Left ventricle myocardium superior (tissue), 1 donor: ENCODE data around the gene IL6ST. TPM values are rescaled to one million over a fixed set of nuclear protein-coding genes. Genes with fewer than 3 reads are reported as not detected.

Source experiments
- ATAC-seq: fragments of 200-7000 bp; cut with Tn5 transposase; one replicate; pipeline ENCODE4 v1.9.1; 2020; ENCODE audit warnings: mild to moderate bottlenecking, moderate library complexity
- DNase-seq: peaks from one replicate; pipeline ENCODE4 v3.0.0-alpha.2; 2020
- intact Hi-C: fragments of 100-400 bp; cut with micrococcal nuclease; formaldehyde crosslinking; loops from one replicate; pipeline ENCODE4 v1.11.0; 2022
- total RNA-seq: library from RNA; stranded (reverse); fragmentation: NEBNext Ultra II Directional; extraction: Animal tissue kit (Norgen Biotek cat#: 25700); gene quantifications from one replicate; pipeline ENCODE4 v1.2.1, GENCODE V29; 2021
- donor health status: DM: no; HTN: yes; CAD: no; lungs with severe emphysema.

Gene IL6ST
- total RNA-seq, 1 donor from 2014 or later, result 153 TPM

DNA sequence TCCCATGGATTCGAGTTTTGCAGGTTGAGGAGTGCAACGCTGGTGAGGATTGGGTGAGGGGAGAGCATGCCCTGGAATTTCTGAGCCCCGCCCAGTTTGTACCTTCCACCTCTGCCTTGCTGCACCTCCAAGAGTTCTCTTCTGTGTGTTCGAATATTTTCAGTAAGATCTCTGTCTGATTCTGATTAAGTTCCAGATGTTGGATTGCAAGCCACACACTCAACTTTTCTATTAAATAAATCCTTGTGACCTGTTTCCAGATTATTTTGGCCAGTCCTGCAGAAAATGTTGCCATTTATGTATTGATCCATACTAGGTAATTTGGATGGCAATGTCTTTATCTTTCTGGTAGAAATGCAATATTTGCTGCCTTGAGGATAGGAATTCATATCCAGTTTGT is 89.5 kb downstream of the IL6ST start:
- intact Hi-C loops, result no loop called here
- DNase-seq (no peak), ATAC-seq (no peak)

DNA sequence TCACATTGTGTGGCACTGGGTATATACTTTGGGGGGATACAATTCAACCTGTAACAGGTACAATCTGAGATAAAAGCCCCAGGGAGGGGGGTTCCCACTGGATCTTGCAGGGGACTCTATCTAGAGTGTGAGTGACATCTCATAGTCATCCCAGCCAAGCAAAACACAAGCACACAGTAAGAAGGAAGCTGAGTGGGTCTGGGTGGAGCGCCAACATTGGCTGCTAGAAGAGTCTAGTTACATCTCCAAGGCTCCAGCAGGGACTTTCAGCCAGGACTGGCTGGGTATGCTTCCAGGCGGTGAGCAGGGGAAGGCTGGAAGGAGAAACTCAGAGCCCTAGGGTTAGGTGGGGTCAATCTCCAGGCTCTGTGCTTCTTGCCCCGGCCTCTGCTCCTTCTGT is 90.6 kb downstream of the IL6ST start:
- DNase-seq (peak; percentile 59), ATAC-seq (peak; percentile 73)
- intact Hi-C loops, result no loop called here

DNA sequence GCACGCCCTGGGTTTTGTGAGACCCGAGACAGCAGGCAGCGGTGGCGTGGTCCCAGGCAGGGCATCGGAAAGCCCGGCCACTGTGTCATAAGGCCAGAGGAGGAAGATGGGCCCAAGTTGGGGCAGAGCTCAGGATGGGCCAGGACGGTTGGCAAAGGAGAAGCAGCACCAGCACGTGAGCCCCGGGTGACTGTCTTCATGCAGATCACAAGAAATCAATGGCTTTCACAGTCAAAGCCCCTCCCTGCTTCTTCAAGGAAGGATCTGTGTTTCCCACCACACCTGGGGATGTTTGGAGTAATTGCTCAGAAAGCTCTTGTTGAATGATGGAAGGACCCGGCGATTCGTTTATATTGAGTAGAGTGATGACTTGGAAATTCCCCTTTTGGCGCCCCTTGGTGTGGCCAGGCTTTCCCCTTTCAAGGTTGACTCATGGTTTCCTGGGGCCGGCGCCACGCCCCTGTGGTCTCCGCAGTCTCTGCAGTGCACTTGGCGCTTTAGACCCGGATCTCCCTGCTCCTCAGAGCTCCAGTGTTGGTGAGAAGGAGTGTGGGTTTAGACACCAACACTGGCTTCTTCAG is 91.6 kb downstream of the IL6ST start:
- ATAC-seq (no peak), DNase-seq (peak; percentile 37)
- intact Hi-C loops, result no loop called here

- intact Hi-C loops, result no loop called here
- no peak for DNase-seq
- ATAC-seq, result no peak
Observed at GRCh38 chr5:55902696-55903095, 92.1 kb downstream of the IL6ST start.

GRCh38 chr5:55900776-55901175 is 94.0 kb downstream of the IL6ST start:
- ATAC-seq (no peak), DNase-seq (no peak)
- intact Hi-C loops, result no loop called here

DNA sequence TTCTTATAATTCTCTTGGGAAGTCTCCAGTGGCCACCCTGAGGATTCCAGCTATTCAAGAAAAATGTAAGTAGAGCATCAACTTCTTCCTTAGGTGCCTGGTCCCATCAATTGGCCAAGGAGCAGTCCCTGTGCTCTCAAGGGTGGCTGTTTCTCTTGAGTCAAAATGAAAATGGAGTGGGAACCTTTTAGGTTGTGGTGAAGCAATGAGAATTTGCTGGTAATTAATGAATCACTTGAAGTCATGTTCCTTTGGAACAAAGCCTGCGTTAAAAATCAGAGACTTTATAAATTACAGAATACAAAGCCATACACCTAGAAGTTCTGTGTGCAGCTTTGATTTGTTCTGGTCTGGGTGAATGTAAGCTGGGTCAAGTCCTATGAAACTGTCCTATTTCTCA is 94.7 kb downstream of the IL6ST start:
- DNase-seq, result no peak
- intact Hi-C loops, result no loop called here
- ATAC-seq, result no peak

DNA sequence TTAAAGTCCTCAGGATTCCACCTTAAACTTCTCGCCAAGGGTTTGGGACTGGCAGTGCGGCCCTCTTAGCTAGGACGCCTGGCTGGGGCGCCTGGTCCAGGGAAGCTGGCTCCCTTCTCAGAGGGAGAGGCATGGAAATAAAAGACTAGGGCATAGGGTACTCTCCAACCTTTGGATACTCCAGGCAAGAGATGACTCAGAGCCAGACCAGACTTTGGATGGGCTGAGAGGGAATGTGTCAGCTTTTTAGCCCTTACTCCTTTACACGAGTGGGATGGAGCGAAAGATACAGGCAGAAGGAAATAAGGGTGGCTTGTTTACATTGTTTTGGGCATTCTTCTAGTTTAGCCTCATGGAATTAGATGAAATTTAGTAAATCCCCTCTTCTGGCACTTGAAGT is 95.4 kb downstream of the IL6ST start:
- no peak for ATAC-seq
- intact Hi-C loops, result no loop called here
- no peak for DNase-seq

DNA sequence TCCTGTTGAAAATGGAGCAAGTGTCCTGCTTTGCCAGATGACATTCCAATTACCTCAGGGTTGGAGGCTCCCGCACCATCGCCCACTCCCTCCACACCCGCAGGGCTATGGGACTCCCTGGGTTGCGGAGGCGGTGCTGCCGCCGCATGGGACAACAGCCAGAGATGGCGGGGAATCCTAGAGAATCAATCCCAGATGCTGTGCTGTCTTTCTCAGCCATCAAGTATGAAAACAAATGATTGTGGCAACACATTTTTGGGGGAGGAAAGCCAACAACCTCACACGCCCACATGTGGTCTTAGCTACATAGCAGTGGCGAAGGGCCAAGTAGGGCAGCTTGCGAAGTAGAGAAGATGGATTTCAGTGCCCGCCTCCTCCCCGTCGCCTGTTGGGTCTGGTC is 96.9 kb downstream of the IL6ST start:
- DNase-seq (peak; percentile 59), ATAC-seq (peak; percentile 81)
- intact Hi-C loops, result no loop called here

DNA sequence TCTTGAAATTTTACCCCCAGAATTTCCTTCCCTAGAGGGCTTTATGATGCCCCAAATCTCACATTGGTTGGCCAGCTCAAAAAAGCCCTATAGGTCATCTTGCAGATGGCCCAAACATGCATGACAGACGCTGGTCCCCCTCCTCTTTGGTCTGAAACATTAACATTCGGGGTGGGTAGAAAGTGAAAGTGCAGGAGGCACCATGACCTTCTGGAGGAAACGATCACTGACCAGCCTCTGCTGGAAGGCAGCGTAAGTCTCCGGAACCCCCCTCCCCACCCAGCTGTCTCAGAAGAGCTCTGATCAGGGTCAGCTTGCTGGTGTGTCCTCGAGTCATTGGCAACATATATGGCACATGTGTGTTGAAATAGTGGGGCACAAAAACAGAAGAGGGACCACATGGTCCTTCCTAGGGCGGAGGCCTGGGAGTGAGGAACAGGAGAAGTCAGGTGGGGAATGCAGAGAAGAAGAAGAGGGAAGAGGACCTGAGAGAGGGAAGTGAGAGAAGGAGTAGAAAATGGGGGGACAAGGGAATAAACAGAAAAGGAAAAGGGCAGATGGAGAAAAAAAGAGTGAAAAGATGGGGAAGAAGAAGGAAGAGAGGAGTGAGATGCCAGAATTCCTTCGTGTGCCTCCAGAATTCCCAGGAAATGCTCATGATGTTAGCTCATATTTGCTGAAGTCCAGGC is 97.4 kb downstream of the IL6ST start:
- ATAC-seq (no peak), DNase-seq (no peak)
- intact Hi-C loops, result no loop called here

DNA sequence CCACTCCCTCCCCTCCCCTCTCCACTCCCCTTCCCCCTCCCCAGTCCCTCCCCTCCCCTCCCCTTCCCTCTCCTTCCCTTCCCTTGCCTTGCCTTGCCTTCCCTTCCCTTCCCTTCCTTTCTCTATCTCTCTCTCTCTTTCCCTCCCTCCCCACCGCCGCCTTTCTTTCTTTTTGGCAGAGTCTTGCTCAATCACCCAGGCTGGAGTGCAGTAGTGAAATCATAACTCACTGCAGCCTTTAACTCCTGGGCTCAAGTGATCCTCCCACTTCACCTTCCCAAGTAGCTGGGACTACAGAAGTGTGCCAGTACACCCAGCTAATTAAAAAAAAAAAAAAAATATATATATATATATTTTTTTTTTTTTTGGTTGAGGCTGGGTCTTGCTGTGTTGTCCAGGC is 98.1 kb downstream of the IL6ST start:
- intact Hi-C loops, result no loop called here
- no peak for ATAC-seq
- DNase-seq, result no peak

DNA sequence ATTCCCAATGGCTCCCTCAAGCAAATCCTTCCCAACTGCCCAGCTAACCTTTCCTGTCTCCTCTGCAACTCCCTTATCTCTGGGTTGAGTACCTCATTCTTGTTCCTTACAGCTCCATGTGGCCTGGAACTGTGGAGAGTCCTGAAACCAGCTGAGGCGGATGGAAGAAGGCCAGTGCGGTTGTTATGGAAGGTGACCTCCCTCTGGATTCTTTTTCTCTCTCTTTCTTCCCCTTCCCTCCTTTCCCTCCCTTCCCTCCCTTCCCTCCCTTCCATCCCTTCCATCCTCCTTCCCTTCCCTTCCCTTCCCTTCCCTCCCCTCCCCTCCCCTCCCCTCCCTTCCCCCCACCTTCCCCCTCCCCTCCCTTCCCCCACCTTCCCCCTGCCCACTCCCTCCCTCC is 98.5 kb downstream of the IL6ST start:
- ATAC-seq (no peak), DNase-seq (no peak)
- intact Hi-C loops, result no loop called here

DNA sequence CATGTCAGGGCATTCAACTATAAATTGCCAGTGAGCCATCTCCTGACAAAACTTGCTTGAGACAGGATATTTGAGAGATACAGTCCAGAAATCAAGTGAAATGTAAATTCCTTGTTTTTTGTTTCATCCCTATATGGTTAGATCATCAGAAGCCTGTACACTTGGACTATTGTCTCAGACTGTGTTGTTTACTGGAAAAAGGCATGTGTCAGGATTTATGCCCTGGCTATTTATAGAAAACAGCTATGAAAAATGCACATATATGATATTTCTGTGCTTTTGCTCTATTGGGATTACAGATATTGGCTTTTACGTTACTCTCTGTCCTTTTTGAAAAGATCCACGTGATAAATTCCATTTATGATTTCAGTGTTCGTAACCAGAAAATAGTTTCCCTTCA is 99.4 kb downstream of the IL6ST start:
- no peak for DNase-seq
- intact Hi-C loops, result no loop called here
- no peak for ATAC-seq

DNA sequence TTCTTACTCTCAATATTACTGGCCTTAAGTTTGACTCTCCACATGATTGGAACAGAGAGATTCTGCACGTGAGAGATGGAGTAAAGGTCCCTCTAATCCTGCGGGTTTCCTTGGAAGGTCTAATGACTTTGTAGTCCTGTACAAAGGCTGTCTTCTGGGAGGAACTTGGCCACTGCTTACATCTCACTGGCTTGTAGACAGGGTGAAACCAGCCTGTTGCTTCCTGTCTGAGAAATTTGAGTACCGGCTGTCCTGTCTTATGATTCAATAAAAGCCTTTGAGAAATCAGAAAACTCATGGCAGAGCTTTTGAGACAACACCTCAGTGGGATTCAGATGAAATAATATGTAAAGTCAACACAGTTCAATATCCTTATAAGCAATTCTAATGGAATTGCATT is 100.6 kb downstream of the IL6ST start:
- ATAC-seq (no peak), DNase-seq (no peak)
- intact Hi-C loops, result no loop called here

DNA sequence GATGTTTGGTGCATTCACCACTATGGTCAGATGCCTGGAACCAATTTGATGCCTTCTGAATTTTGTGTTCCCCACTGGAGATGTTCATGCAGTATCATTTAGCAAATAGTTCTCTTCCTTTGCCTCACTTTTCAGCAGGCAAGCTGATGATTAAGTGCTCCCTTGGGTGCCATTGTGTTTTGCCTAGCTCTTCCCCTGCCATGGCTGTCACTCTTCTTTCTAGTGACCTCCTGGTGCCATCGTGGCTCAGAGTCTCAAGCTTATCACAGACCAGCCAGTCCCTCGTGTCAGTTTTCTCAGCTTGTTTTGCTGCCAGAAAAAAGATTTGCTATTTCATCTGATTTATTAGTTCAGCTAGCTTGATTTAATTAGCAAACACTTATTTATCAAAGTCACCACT is 102.3 kb downstream of the IL6ST start:
- ATAC-seq, result no peak
- no peak for DNase-seq

GRCh38 chr5:55888205-55888604 is 106.6 kb downstream of the IL6ST start:
- intact Hi-C loops, result no loop called here
- DNase-seq, result no peak
- no peak for ATAC-seq

More for the DNA sequence above, 102.3 kb downstream of the IL6ST start:
- intact Hi-C loops, result no loop called here

GRCh38 chr5:55885359-55885758 is 109.4 kb downstream of the IL6ST start:
- ATAC-seq (no peak), DNase-seq (no peak)
- intact Hi-C loops, result no loop called here

Other genes with a start within 250 kb of the IL6ST start
- gene IL31RA, start 143.6 kb downstream of the IL6ST start, total RNA-seq, result not detected
- gene ANKRD55, start 238.4 kb upstream of the IL6ST start, total RNA-seq, result not detected